ENCODE data around the gene CPVL. TPM values are rescaled to one million over a fixed set of nuclear protein-coding genes. Genes with fewer than 3 reads are reported as not detected.

Gene CPVL
- total RNA-seq, 1 experiment from 2014 or later: 72.3 TPM

GRCh38 chr7:29154076-29154475 lies 7.7 kb upstream of the CPVL start:
- Histone ChIP-seq H3K4me3 (ENCODE audit: low read depth, low read length, poor library complexity, severe bottlenecking) (no peak overlapping the region), H3K36me3 (ENCODE audit: insufficient read depth, low read length, poor library complexity, severe bottlenecking) (no peaks in the 10 kb centered on the region), H3K27me3 (replicated peaks; ENCODE audit: insufficient read depth, low read depth, low read length, poor library complexity) (no peaks in the 10 kb centered on the region), H3K9me3 (ENCODE audit: low read depth, low read length, poor library complexity, severe bottlenecking) (no peaks in the 10 kb centered on the region), H3K27ac (ENCODE audit: low read depth, low read length, poor library complexity, severe bottlenecking) (no peak overlapping the region), H3K4me1 (ENCODE audit: insufficient read depth, low read length, poor library complexity, severe bottlenecking) (peaks cover 28% of the 10 kb centered on the region)
- BruUV-seq (replicated peaks): no TSS peak
- no peak for TF ChIP-seq CTCF (conservative IDR thresholded peaks at IDR 0.05; ENCODE audit: low read depth, low read length)
- TF ChIP-seq EZH2 (IDR thresholded peaks at IDR 0.05; ENCODE audit: borderline replicate concordance, low read depth, low read length, poor library complexity, severe bottlenecking): no peak
- intact Hi-C loops (cut with micrococcal nuclease; ENCODE audit: unreplicated experiment): no loop called here
- ChIA-PET CTCF (no interaction called here), POLR2A (ENCODE audit: low non-redundant PET) (interaction anchor here (0.6 kb wide), 1 partner anchor 167 kb away, joined by 6 read pairs; no protein-coding TSS in a partner anchor)
- no peak for DNase-seq (ENCODE audit: low spot score)

GRCh38 chr7:29150856-29151255 lies 4.5 kb upstream of the CPVL start:
- Histone ChIP-seq H3K27ac (ENCODE audit: low read depth, low read length, poor library complexity, severe bottlenecking) (no peak overlapping the region), H3K27me3 (replicated peaks; ENCODE audit: insufficient read depth, low read depth, low read length, poor library complexity) (no peaks in the 10 kb centered on the region), H3K36me3 (ENCODE audit: insufficient read depth, low read length, poor library complexity, severe bottlenecking) (peaks cover 2% of the 10 kb centered on the region), H3K9me3 (ENCODE audit: low read depth, low read length, poor library complexity, severe bottlenecking) (no peaks in the 10 kb centered on the region), H3K4me3 (ENCODE audit: low read depth, low read length, poor library complexity, severe bottlenecking) (no peak overlapping the region), H3K4me1 (ENCODE audit: insufficient read depth, low read length, poor library complexity, severe bottlenecking) (peaks cover 15% of the 10 kb centered on the region)
- TF ChIP-seq CTCF (conservative IDR thresholded peaks at IDR 0.05; ENCODE audit: low read depth, low read length) (no peak), EZH2 (IDR thresholded peaks at IDR 0.05; ENCODE audit: borderline replicate concordance, low read depth, low read length, poor library complexity, severe bottlenecking) (no peak)
- BruUV-seq (replicated peaks): no TSS peak
- intact Hi-C loops (cut with micrococcal nuclease; ENCODE audit: unreplicated experiment): no loop called here
- ChIA-PET CTCF (no interaction called here), POLR2A (ENCODE audit: low non-redundant PET) (no interaction called here)
- DNase-seq (ENCODE audit: low spot score): no peak

- Histone ChIP-seq H3K27me3 (replicated peaks; ENCODE audit: insufficient read depth, low read depth, low read length, poor library complexity) (no peaks in the 10 kb centered on the region), H3K9me3 (ENCODE audit: low read depth, low read length, poor library complexity, severe bottlenecking) (no peaks in the 10 kb centered on the region), H3K27ac (ENCODE audit: low read depth, low read length, poor library complexity, severe bottlenecking) (no peak overlapping the region), H3K4me3 (ENCODE audit: low read depth, low read length, poor library complexity, severe bottlenecking) (no peak overlapping the region), H3K36me3 (ENCODE audit: insufficient read depth, low read length, poor library complexity, severe bottlenecking) (peaks cover 2% of the 10 kb centered on the region), H3K4me1 (ENCODE audit: insufficient read depth, low read length, poor library complexity, severe bottlenecking) (peaks cover 25% of the 10 kb centered on the region)
- no TSS peak for BruUV-seq (replicated peaks)
- no peak for DNase-seq (ENCODE audit: low spot score)
- ChIA-PET CTCF (no interaction called here), POLR2A (ENCODE audit: low non-redundant PET) (no interaction called here)
- TF ChIP-seq CTCF (conservative IDR thresholded peaks at IDR 0.05; ENCODE audit: low read depth, low read length) (no peak), EZH2 (IDR thresholded peaks at IDR 0.05; ENCODE audit: borderline replicate concordance, low read depth, low read length, poor library complexity, severe bottlenecking) (no peak)
- intact Hi-C loops (cut with micrococcal nuclease; ENCODE audit: unreplicated experiment): no loop called here
Observed at GRCh38 chr7:29149036-29149435, 2.7 kb upstream of the CPVL start.
